Gastroesophageal sphincter (tissue), 4 donors: ENCODE results near the gene COL1A1. TPM values are rescaled to one million over a fixed set of nuclear protein-coding genes. Genes with fewer than 3 reads are reported as not detected.

Experiments used
- ATAC-seq: fragments of 150-250 bp; one replicate; pipeline ENCODE4 v1.9.1; 2016; ENCODE audit warnings: mild to moderate bottlenecking, moderate library complexity
- H3K27ac ChIP-seq, 4 donors: fragments of 200-600 bp; sonication (generic) in 3 of 4; 1 replicate in 3 of 4; 2 replicates in 1 of 4; pipeline ENCODE4 v1.5.1; 2016 to 2019
- H3K27me3 ChIP-seq: fragments of 200-600 bp; sonication (generic); one replicate; pipeline ENCODE4 v1.5.1; 2019
- H3K36me3 ChIP-seq, 2 donors: fragments of 200-600 bp; sonication (generic); one replicate each; pipeline ENCODE4 v1.5.1; 2019; ENCODE audit warnings: control low read depth in 1 of 2
- H3K4me1 ChIP-seq, 3 donors: fragments of 200-600 bp; sonication (generic); 1 replicate in 2 of 3; 2 replicates in 1 of 3; pipeline ENCODE4 v1.5.1; 2016 to 2019; ENCODE audit warnings: control low read depth in 2 of 3
- H3K4me3 ChIP-seq, 2 donors: fragments of 200-600 bp; sonication (generic); one replicate each; pipeline ENCODE4 v1.5.1; 2019; ENCODE audit warnings: mild to moderate bottlenecking in 1 of 2, moderate library complexity in 1 of 2
- H3K9me3 ChIP-seq, 3 donors: fragments of 200-600 bp; sonication (generic); one replicate each; pipeline ENCODE4 v1.5.1; 2017 to 2019; ENCODE audit warnings: control low read depth in 2 of 3
- CTCF ChIP-seq, 4 experiments: fragments of 200-600 bp in 2 of 4; fragments of 450-650 bp in 2 of 4; sonication (generic) in 1 of 4; IDR thresholded peaks; one replicate each; pipeline ENCODE4 v1.5.1; 2017 to 2019; ENCODE audit warnings: antibody characterized with exemption in 4 of 4, mild to moderate bottlenecking in 2 of 4, moderate library complexity in 2 of 4
- EP300 ChIP-seq: sonication (generic); formaldehyde crosslinking; IDR thresholded peaks from one replicate; pipeline ENCODE4 v1.6.1; 2017; ENCODE audit warnings: antibody characterized with exemption, mild to moderate bottlenecking
- POLR2A ChIP-seq, 2 donors: fragments of 450-650 bp; IDR thresholded peaks; one replicate each; pipeline ENCODE4 v1.6.1; 2017; ENCODE audit warnings: antibody characterized with exemption in 2 of 2, mild to moderate bottlenecking in 2 of 2, moderate library complexity in 1 of 2
- POLR2AphosphoS5 ChIP-seq: sonication (generic); formaldehyde crosslinking; IDR thresholded peaks from one replicate; pipeline ENCODE4 v1.6.1; 2017; ENCODE audit warnings: antibody characterized with exemption
- WGBS, 2 donors: methylation state at CpG; one replicate each; pipeline ENCODE4 v1.1.5; 2018; ENCODE audit warnings: low coverage in 1 of 2; 5-methylcytosine and 5-hydroxymethylcytosine counted together
- total RNA-seq, 4 donors: library from RNA; depleted of rRNA; stranded (reverse); fragments of >200 nt; gene quantifications; one replicate each; pipeline ENCODE4 v1.1.0, GENCODE V29; 2016

Gene COL1A1
- total RNA-seq, 4 donors from 2014 or later: 14.6 to 92.9 (median 69.7) TPM

GRCh38 chr17:50176559-50177357 is 24.7 kb downstream of the COL1A1 start:
- no peak for ATAC-seq
- Histone ChIP-seq H3K9me3 (no peaks in the 10 kb centered on the region), H3K36me3 (peaks cover 0 to 10% of the 10 kb centered on the region in 2 donors), H3K27ac (peak overlapping the region; percentile 61 to 87 (median 86)), H3K4me1 (peaks cover 0 to 74% (median 38%) of the 10 kb centered on the region in 3 donors), H3K4me3 (no peak overlapping the region), H3K27me3 (no peaks in the 10 kb centered on the region)
- TF ChIP-seq EP300 (no peak), POLR2A (IDR thresholded peaks at IDR 0.05) (no peak), POLR2AphosphoS5 (no peak), CTCF (IDR thresholded peaks at IDR 0.05) (peak in 2 of 4 experiments; percentile 19 to 20)
- 62 to 92% methylated on average over 4 to 6 of the region's 20 CpGs for WGBS, 2 donors

GRCh38 chr17:50175035-50175807 is 26.2 kb downstream of the COL1A1 start:
- H3K9me3 ChIP-seq: no peaks in the 10 kb centered on the region
- no peak overlapping the region for H3K4me3 ChIP-seq
- peak overlapping the region; percentile 61 to 87 (median 86) for H3K27ac ChIP-seq
- ATAC-seq: no peak
- peaks cover 0 to 26% of the 10 kb centered on the region in 2 donors for H3K36me3 ChIP-seq
- TF ChIP-seq EP300 (no peak), CTCF (IDR thresholded peaks at IDR 0.05) (no peak), POLR2A (IDR thresholded peaks at IDR 0.05) (no peak), POLR2AphosphoS5 (no peak)
- no peaks in the 10 kb centered on the region for H3K27me3 ChIP-seq
- 20% methylated on average over 1 of the region's 16 CpGs; no CpG with 5 or more reads in 1 of the 2 donors for WGBS, 2 donors
- H3K4me1 ChIP-seq: peaks cover 0 to 70% (median 38%) of the 10 kb centered on the region in 3 donors

- H3K4me3 ChIP-seq: no peak overlapping the region
- no peak for ATAC-seq
- 67 to 100% methylated on average over 3 of the region's 6 CpGs for WGBS, 2 donors
- peaks cover 0 to 31% of the 10 kb centered on the region in 2 donors for H3K36me3 ChIP-seq
- H3K4me1 ChIP-seq: peaks cover 0 to 78% (median 39%) of the 10 kb centered on the region in 3 donors
- TF ChIP-seq POLR2A (IDR thresholded peaks at IDR 0.05): no peak
- TF ChIP-seq EP300: no peak
- no peak for TF ChIP-seq POLR2AphosphoS5
- no peak for TF ChIP-seq CTCF (IDR thresholded peaks at IDR 0.05)
- H3K27ac ChIP-seq: peak overlapping the region in 3 of 4 donors; percentile 86 to 88 (median 87)
- no peaks in the 10 kb centered on the region for H3K9me3 ChIP-seq
- no peaks in the 10 kb centered on the region for H3K27me3 ChIP-seq
These were observed 27.0 kb downstream of the COL1A1 start for GRCh38 chr17:50174444-50174843.

- peak; percentile 43 for ATAC-seq
- WGBS, 2 donors: 18 to 22% methylated on average over 3 to 4 of the region's 10 CpGs
- TF ChIP-seq POLR2AphosphoS5: peak; percentile 49
- no peak for TF ChIP-seq POLR2A (IDR thresholded peaks at IDR 0.05)
- no peaks in the 10 kb centered on the region for H3K9me3 ChIP-seq
- peaks cover 0 to 81% (median 43%) of the 10 kb centered on the region in 3 donors for H3K4me1 ChIP-seq
- H3K27ac ChIP-seq: peak overlapping the region; percentile 58 to 88 (median 86)
- no peaks in the 10 kb centered on the region for H3K27me3 ChIP-seq
- H3K4me3 ChIP-seq: no peak overlapping the region
- H3K36me3 ChIP-seq: peaks cover 0 to 31% of the 10 kb centered on the region in 2 donors
These were observed 28.0 kb downstream of the COL1A1 start for GRCh38 chr17:50173335-50173941.

GRCh38 chr17:50172936-50173334 is 28.5 kb downstream of the COL1A1 start:
- no peaks in the 10 kb centered on the region for H3K27me3 ChIP-seq
- no peak overlapping the region for H3K4me3 ChIP-seq
- H3K9me3 ChIP-seq: no peaks in the 10 kb centered on the region
- WGBS, 2 donors: 61 to 71% methylated on average over 6 of the region's 6 CpGs
- H3K4me1 ChIP-seq: peaks cover 0 to 81% (median 39%) of the 10 kb centered on the region in 3 donors
- peaks cover 0 to 31% of the 10 kb centered on the region in 2 donors for H3K36me3 ChIP-seq
- ATAC-seq: no peak
- peak overlapping the region; percentile 58 to 88 (median 86) for H3K27ac ChIP-seq
- TF ChIP-seq POLR2AphosphoS5 (no peak), POLR2A (IDR thresholded peaks at IDR 0.05) (no peak)
